ENCODE data around the gene SYNE1. TPM values are rescaled to one million over a fixed set of nuclear protein-coding genes. Genes with fewer than 3 reads are reported as not detected.
"Not testable (repeated sequence)": the region's sequence is repeated elsewhere in the genome, so short reads cannot be mapped to it uniquely, and the experiment has no call there.

Gene SYNE1
- total RNA-seq, 2 experiments from 2014 or later, result 74.6 to 140 TPM

DNA sequence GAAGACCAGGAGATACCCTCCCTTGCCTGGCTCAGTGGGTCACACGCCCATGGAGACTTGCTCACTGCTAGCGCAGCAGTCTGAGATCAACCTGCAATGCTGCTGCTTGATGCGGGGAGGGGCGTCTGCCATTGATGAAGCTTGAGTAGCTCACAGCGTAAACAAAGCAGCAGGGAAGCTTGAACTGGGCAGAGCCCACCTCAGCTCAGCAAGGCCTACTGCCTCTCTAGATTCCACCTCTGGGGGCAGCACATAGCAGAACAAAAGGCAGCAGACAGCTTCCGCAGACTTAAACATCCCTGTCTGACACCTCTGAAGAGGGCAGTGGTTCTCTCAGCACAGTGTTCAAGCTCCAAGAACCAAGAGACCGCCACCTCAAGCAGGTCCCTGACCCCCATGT lies 558.4 kb downstream of the SYNE1 start:
- Histone ChIP-seq H3K4me2 (ENCODE audit: low read length) (no peak overlapping the region), H3K9me3 (ENCODE audit: low read length) (0 out of 2 replicates have a peak, but pooled peaks cover 6% of the 10 kb centered on the region), H4K20me1 (ENCODE audit: insufficient read depth, low read length) (no peaks in the 10 kb centered on the region), H3K79me2 (ENCODE audit: insufficient read depth, low read depth, low read length) (no peaks in the 10 kb centered on the region), H3K36me3 (ENCODE audit: insufficient read depth, low read length) (no peaks in the 10 kb centered on the region), H3K27ac (ENCODE audit: low read depth, low read length, poor library complexity, severe bottlenecking) (no peak overlapping the region), H3K4me3 (ENCODE audit: low read depth, low read length, poor library complexity, severe bottlenecking) (no peak overlapping the region), H3K4me1 (ENCODE audit: insufficient read depth, low read length, poor library complexity, severe bottlenecking) (no peaks in the 10 kb centered on the region), H3K9me2 (ENCODE audit: insufficient read depth, low read length) (no peaks in the 10 kb centered on the region), H2AFZ (ENCODE audit: low read length) (no peak overlapping the region)
- intact Hi-C loops (cut with micrococcal nuclease; ENCODE audit: unreplicated experiment), result no loop called here
- BruUV-seq (replicated peaks), result no TSS peak
- TF ChIP-seq, protein P1, sequence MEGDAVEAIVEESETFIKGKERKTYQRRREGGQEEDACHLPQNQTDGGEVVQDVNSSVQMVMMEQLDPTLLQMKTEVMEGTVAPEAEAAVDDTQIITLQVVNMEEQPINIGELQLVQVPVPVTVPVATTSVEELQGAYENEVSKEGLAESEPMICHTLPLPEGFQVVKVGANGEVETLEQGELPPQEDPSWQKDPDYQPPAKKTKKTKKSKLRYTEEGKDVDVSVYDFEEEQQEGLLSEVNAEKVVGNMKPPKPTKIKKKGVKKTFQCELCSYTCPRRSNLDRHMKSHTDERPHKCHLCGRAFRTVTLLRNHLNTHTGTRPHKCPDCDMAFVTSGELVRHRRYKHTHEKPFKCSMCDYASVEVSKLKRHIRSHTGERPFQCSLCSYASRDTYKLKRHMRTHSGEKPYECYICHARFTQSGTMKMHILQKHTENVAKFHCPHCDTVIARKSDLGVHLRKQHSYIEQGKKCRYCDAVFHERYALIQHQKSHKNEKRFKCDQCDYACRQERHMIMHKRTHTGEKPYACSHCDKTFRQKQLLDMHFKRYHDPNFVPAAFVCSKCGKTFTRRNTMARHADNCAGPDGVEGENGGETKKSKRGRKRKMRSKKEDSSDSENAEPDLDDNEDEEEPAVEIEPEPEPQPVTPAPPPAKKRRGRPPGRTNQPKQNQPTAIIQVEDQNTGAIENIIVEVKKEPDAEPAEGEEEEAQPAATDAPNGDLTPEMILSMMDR (conservative IDR thresholded peaks at IDR 0.05; ENCODE audit: low read length), result no peak
- TF ChIP-seq EZH2phosphoT487 (IDR thresholded peaks at IDR 0.05; ENCODE audit: borderline replicate concordance, low read depth, low read length), result no peak
- POLR2A ChIA-PET, result no interaction called here
- no peak for DNase-seq (ENCODE audit: low spot score)
- CTCF ChIA-PET (ENCODE audit: unreplicated experiment), result no interaction called here

DNA sequence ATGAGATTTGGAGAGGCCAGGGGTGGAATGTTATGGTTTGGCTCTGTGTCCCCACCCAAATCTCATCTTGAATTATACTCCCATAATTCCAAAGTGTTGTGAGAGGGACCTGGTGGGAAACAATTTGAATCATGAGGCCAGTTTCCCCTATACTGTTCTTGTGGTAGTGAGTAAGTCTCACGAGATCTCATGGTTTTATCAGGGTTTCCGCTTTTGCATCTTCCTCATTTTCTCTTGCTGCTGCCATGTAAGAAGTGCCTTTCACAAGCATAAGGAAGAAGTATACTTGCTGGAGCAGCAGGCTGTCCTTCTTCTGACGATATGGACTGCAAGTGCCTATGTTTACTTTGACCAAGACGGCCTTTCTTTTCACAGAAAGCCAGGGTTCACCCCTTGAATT lies 559.2 kb downstream of the SYNE1 start:
- BruUV-seq (replicated peaks), result no TSS peak
- Histone ChIP-seq H3K4me2 (ENCODE audit: low read length) (no peak overlapping the region), H2AFZ (ENCODE audit: low read length) (no peak overlapping the region), H3K4me3 (ENCODE audit: low read depth, low read length, poor library complexity, severe bottlenecking) (no peak overlapping the region), H4K20me1 (ENCODE audit: insufficient read depth, low read length) (no peaks in the 10 kb centered on the region), H3K9me3 (ENCODE audit: low read length) (0 out of 2 replicates have a peak, but pooled peaks cover 6% of the 10 kb centered on the region), H3K79me2 (ENCODE audit: insufficient read depth, low read depth, low read length) (no peaks in the 10 kb centered on the region), H3K9me2 (ENCODE audit: insufficient read depth, low read length) (no peaks in the 10 kb centered on the region), H3K27ac (ENCODE audit: low read depth, low read length, poor library complexity, severe bottlenecking) (no peak overlapping the region), H3K4me1 (ENCODE audit: insufficient read depth, low read length, poor library complexity, severe bottlenecking) (no peaks in the 10 kb centered on the region), H3K36me3 (ENCODE audit: insufficient read depth, low read length) (no peaks in the 10 kb centered on the region)
- ChIA-PET POLR2A (no interaction called here), CTCF (ENCODE audit: unreplicated experiment) (no interaction called here)
- TF ChIP-seq EZH2phosphoT487 (IDR thresholded peaks at IDR 0.05; ENCODE audit: borderline replicate concordance, low read depth, low read length), result no peak
- TF ChIP-seq, protein P1 (conservative IDR thresholded peaks at IDR 0.05; ENCODE audit: low read length), result no peak
- intact Hi-C loops (cut with micrococcal nuclease; ENCODE audit: unreplicated experiment), result no loop called here
- no peak for DNase-seq (ENCODE audit: low spot score)

DNA sequence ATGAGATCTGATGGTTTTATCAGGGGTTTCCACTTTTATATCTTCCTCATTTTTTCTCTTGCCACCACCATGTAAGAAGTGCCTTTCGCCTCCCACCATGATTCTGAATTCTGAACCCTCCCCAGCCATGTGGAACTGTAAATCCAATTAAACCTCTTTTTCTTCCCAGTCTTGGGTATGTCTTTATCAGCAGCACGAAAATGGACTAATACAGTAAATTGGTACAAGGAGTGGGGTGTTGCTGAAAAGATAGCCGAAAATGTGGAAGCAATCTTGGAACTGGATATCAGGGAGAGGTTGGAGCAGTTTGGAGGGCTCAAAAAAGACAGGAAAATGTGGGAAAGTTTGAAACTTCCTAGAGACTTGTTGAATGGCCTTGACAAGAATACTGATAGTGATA lies 560.9 kb downstream of the SYNE1 start:
- intact Hi-C loops (cut with micrococcal nuclease; ENCODE audit: unreplicated experiment); H3K4me3 ChIP-seq (ENCODE audit: low read depth, low read length, poor library complexity, severe bottlenecking); H3K79me2 ChIP-seq (ENCODE audit: insufficient read depth, low read depth, low read length); H3K36me3 ChIP-seq (ENCODE audit: insufficient read depth, low read length); CTCF ChIA-PET (ENCODE audit: unreplicated experiment); POLR2A ChIA-PET; H3K9me2 ChIP-seq (ENCODE audit: insufficient read depth, low read length); H3K27ac ChIP-seq (ENCODE audit: low read depth, low read length, poor library complexity, severe bottlenecking); BruUV-seq (replicated peaks); H3K9me3 ChIP-seq (ENCODE audit: low read length); H2AFZ ChIP-seq (ENCODE audit: low read length); H3K4me1 ChIP-seq (ENCODE audit: insufficient read depth, low read length, poor library complexity, severe bottlenecking); H3K4me2 ChIP-seq (ENCODE audit: low read length); H4K20me1 ChIP-seq (ENCODE audit: insufficient read depth, low read length); DNase-seq (ENCODE audit: low spot score): not testable (repeated sequence)

Measured in OCI-LY7 (cell line).